Right lobe of liver (tissue), 6 donors: ENCODE measurements around the gene DDTL. TPM values are rescaled to one million over a fixed set of nuclear protein-coding genes. Genes with fewer than 3 reads are reported as not detected.

Experiments
- ATAC-seq, 4 donors: fragments of 200-7000 bp; cut with Tn5 transposase; one replicate each; pipeline ENCODE4 v1.9.1; 2020; ENCODE audit warnings: mild to moderate bottlenecking in 4 of 4, moderate library complexity in 4 of 4
- DNase-seq, 3 donors: peaks; one replicate each; pipeline ENCODE4 v3.0.0-alpha.2; 2020
- H3K27ac ChIP-seq, 3 donors: fragments of 200-600 bp; one replicate each; pipeline ENCODE4 v1.8.0; 2022
- H3K27me3 ChIP-seq, 2 donors: fragments of 200-600 bp; one replicate each; pipeline ENCODE4 v1.8.0; 2022
- H3K36me3 ChIP-seq, 4 donors: fragments of 200-600 bp; sonication (generic) in 1 of 4; one replicate each; pipeline versions ENCODE4 v1.5.1 to v1.8.0; 2017 to 2022; ENCODE audit warnings: control low read depth in 1 of 4
- H3K4me1 ChIP-seq, 4 donors: fragments of 200-600 bp; sonication (generic) in 1 of 4; one replicate each; pipeline versions ENCODE4 v1.5.1 to v1.8.0; 2017 to 2022; ENCODE audit warnings: control low read depth in 1 of 4
- H3K4me3 ChIP-seq, 3 donors: fragments of 200-600 bp; one replicate each; pipeline ENCODE4 v1.8.0; 2022
- H3K9me3 ChIP-seq, 4 donors: fragments of 200-600 bp; sonication (generic) in 1 of 4; one replicate each; pipeline versions ENCODE4 v1.5.1 to v1.8.0; 2017 to 2022; ENCODE audit warnings: control low read depth in 1 of 4
- POLR2A ChIP-seq: fragments of 450-650 bp; IDR thresholded peaks from one replicate; pipeline ENCODE4 v1.6.1; 2017; ENCODE audit warnings: antibody characterized with exemption, mild to moderate bottlenecking
- WGBS: methylation state at CpG from one replicate; pipeline ENCODE4 v1.1.6; 2018; ENCODE audit warnings: low coverage, low lambda C conversion rate; ENCODE audit not compliant: insufficient coverage; ENCODE audit errors: missing lambda C conversion rate; 5-methylcytosine and 5-hydroxymethylcytosine counted together
- intact Hi-C, 2 donors: fragments of 100-400 bp; cut with DNase I; formaldehyde crosslinking; loops; one replicate each; pipeline versions ENCODE4 v1.11.2 to v1.14.1; 2022
- total RNA-seq, 6 experiments: library from RNA; depleted of rRNA in 2 of 6; stranded (reverse); fragments of >200 nt in 2 of 6; fragmentation: NEBNext Ultra II Directional in 3 of 6; extraction: Animal tissue kit (Norgen Biotek cat#: 25700) in 3 of 6; gene quantifications; one replicate each; pipeline versions ENCODE4 v1.1.0 to v1.2.4, GENCODE V29; 2016 to 2023
- TF ChIP-seq, protein P1 (sequence below), 4 donors: fragments of 200-600 bp in 3 of 4; fragments of 450-650 bp in 1 of 4; IDR thresholded peaks; one replicate each; pipeline versions ENCODE4 v1.5.1 to v1.8.0; 2016 to 2022; ENCODE audit warnings: antibody characterized with exemption in 4 of 4, mild to moderate bottlenecking in 2 of 4
- donor health status: DM: no; HTN: yes; CAD: no.
- donor health status: DM: no; HTN: no; CAD: no.
- donor health status: DM: no; HTN: no; CAD: no.
- donor health status: DM: no; HTN: yes; CAD: no.
- donor health status: DM: no; HTN: yes; CAD: no.

DDTL gene
- total RNA-seq, 6 experiments from 2014 or later = 3.5 to 7.1 TPM; not detected in 4

DNA sequence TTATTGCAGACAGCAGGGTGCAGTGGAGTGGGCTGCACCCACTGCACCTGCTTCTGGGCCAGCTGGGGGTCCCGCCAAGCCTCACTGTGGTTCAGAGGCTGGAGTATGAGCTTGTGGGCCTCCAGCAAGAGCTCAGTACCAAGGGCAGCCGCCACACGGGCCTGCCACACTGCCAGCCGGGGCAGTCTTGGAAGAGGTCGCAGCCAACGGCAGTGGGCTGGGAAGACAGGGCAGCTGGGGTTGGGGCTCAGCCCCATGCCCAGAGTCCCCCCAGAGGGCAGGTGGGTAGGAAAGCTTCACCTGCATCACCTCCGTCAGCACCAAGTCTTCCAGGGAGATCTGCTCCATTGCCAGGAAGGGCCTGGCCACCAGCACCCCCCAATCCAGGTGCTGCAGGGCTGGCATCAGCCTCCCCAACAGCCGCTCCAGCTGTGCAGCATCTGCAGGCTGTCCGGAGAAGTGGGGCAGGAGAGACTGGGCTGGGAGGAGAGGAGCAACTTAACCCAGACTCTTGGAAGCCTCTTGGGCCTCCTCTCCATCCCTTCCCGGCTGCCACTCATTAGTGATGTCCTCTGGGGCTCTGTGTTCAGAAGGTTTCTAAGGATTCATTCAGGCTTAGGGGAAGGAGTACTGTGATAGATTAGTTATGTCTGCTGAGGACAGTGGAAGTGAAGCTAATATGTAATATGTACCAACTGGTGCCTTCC, 39.7 kb downstream of the DDTL start:
- intact Hi-C loops = no loop called here
- H3K27me3 ChIP-seq = no peaks in the 10 kb centered on the region
- H3K36me3 ChIP-seq = no peaks in the 10 kb centered on the region
- H3K27ac ChIP-seq = no peak overlapping the region
- H3K4me1 ChIP-seq = no peaks in the 10 kb centered on the region
- ATAC-seq = no peak
- no peaks in the 10 kb centered on the region for H3K9me3 ChIP-seq
- H3K4me3 ChIP-seq = no peak overlapping the region
- DNase-seq = no peak
- TF ChIP-seq, protein P1, sequence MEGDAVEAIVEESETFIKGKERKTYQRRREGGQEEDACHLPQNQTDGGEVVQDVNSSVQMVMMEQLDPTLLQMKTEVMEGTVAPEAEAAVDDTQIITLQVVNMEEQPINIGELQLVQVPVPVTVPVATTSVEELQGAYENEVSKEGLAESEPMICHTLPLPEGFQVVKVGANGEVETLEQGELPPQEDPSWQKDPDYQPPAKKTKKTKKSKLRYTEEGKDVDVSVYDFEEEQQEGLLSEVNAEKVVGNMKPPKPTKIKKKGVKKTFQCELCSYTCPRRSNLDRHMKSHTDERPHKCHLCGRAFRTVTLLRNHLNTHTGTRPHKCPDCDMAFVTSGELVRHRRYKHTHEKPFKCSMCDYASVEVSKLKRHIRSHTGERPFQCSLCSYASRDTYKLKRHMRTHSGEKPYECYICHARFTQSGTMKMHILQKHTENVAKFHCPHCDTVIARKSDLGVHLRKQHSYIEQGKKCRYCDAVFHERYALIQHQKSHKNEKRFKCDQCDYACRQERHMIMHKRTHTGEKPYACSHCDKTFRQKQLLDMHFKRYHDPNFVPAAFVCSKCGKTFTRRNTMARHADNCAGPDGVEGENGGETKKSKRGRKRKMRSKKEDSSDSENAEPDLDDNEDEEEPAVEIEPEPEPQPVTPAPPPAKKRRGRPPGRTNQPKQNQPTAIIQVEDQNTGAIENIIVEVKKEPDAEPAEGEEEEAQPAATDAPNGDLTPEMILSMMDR (IDR thresholded peaks at IDR 0.05) = no peak
- TF ChIP-seq POLR2A = no peak
- WGBS = 69% methylated on average over 9 of the region's 10 CpGs

DNA sequence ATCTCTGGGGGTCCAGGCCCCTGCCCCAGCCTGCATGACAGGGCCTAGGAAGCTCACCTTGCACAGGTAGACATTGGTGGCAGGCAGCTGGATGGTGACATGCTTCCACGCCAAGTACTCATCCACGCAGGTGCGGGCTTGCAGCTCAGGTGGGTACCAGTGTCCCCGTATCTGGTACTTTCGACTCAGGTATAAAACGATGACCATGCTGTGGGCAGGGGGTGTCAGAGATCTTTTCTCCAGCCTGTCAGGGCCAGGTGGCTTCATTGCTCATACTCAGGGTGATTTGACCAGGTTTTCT, 40.2 kb downstream of the DDTL start:
- H3K36me3 ChIP-seq = no peaks in the 10 kb centered on the region
- DNase-seq (no peak), ATAC-seq (no peak)
- no peak overlapping the region for H3K4me3 ChIP-seq
- TF ChIP-seq POLR2A = no peak
- TF ChIP-seq, protein P1 (IDR thresholded peaks at IDR 0.05) = no peak
- no peaks in the 10 kb centered on the region for H3K27me3 ChIP-seq
- peaks cover 0 to 3% (median 0%) of the 10 kb centered on the region in 4 donors for H3K4me1 ChIP-seq
- intact Hi-C loops = no loop called here
- no peaks in the 10 kb centered on the region for H3K9me3 ChIP-seq
- no peak overlapping the region for H3K27ac ChIP-seq
- WGBS = 60% methylated on average over 2 of the region's 6 CpGs

DNA sequence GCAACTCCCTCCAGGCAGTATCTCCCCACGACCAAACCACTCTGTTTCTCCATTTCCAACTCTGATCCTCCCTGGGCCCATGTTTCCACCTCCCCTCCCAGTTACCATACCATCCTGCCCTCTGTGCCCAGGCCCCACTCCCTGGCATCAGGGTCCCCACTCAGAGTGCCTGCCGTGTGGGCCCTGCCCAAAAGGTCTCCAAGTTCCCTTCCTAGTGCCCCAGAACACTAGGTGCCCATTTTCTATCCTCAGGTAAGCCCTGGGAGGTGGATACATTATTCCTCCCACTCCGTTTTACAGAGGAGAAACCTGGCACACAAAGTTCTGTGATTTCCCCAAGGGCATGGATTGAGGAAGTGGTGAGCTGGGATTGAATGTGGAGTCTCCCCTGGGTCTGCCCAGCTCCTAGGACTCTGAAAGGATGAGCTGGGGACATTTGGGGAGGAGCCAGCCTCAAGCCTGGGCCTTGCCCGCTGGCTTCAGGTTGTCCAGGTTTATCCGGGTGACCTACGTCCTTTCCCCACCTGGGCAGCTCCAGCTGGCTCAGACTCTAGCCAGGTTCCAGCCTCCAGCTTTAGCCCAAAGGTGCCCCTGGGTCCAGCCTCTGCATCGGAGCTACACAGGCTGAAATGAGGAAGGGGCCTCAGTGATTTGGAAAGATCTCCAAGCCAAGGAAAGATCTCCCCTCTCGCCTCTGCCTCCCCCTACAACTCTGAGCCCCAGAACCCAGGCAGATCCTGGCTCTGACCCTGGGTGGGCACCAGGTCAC, 40.7 kb downstream of the DDTL start:
- Histone ChIP-seq H3K27me3 (no peaks in the 10 kb centered on the region), H3K27ac (no peak overlapping the region), H3K4me1 (peaks cover 0 to 7% (median 0%) of the 10 kb centered on the region in 4 donors), H3K36me3 (no peaks in the 10 kb centered on the region), H3K4me3 (no peak overlapping the region), H3K9me3 (no peaks in the 10 kb centered on the region)
- WGBS = 56% methylated on average over 8 of the region's 8 CpGs
- TF ChIP-seq POLR2A = no peak
- TF ChIP-seq, protein P1 (IDR thresholded peaks at IDR 0.05) = no peak
- ATAC-seq (peak in 1 of 4 donors; percentile 20), DNase-seq (peak in 1 of 3 donors; percentile 86)
- intact Hi-C loops = no loop called here

DNA sequence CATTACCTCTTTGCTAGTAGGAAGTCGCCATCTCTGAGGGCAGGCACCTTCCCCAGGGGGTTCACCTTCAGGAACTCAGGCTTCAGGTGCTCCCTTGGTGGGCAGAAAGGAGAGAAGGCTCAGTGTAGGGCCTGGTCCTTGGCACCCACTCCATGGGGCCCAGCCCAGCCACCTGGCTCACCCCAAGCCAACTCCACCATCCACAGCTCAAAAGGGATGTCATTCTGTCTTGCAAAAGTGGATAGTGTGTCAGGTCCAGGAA, 41.3 kb downstream of the DDTL start:
- Histone ChIP-seq H3K27me3 (no peaks in the 10 kb centered on the region), H3K4me1 (peaks cover 0 to 7% (median 0%) of the 10 kb centered on the region in 4 donors), H3K36me3 (no peaks in the 10 kb centered on the region), H3K4me3 (no peak overlapping the region), H3K27ac (no peak overlapping the region), H3K9me3 (no peaks in the 10 kb centered on the region)
- ATAC-seq (no peak), DNase-seq (no peak)
- intact Hi-C loops = no loop called here
- WGBS = 88% methylated on average over 1 of the region's 1 CpG
- TF ChIP-seq, protein P1 (IDR thresholded peaks at IDR 0.05) = no peak
- TF ChIP-seq POLR2A = no peak
